AG09309 (cell line): ENCODE data around the gene KIF5C.

Experiments
- DNase-seq: peaks from one replicate; pipeline ENCODE4 v3.0.0-alpha.2; 2010; ENCODE audit warnings: low read depth
- H3K4me3 ChIP-seq: 2 replicates; pipeline ENCODE4 v1.5.1; 2011; ENCODE audit warnings: mild to moderate bottlenecking, low read depth, low read length, moderate library complexity; ENCODE audit not compliant: control insufficient read depth
- TF ChIP-seq, protein P1 (sequence below): IDR thresholded peaks from 2 replicates; pipeline ENCODE4 v1.5.1; 2011; ENCODE audit warnings: mild to moderate bottlenecking, low read depth, low read length, inconsistent platforms; ENCODE audit not compliant: insufficient read depth, control insufficient read depth; ENCODE audit errors: missing control alignments

Gene KIF5C

DNA sequence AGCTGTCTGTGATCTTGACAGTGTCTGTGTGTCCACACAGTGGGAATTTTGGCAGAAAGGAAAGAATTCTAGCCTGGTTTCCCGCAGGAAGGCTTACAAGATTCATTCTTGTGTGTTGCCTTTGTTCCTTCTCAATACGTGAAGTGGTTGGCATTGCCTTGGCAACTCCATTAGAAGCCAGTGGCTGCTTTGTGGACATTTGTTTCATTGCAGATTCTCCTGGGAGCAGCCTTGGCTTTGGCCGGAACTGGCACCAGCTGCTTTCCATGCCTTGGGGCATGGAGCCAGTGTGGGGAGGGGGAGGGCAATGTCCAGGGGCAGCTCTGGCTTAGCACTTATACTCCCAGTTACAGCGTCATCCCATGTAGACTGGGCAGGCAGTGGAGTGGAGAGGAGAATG lies 39.4 kb downstream of the KIF5C start:
- no peak overlapping the region for H3K4me3 ChIP-seq
- no peak for DNase-seq
- TF ChIP-seq, protein P1, sequence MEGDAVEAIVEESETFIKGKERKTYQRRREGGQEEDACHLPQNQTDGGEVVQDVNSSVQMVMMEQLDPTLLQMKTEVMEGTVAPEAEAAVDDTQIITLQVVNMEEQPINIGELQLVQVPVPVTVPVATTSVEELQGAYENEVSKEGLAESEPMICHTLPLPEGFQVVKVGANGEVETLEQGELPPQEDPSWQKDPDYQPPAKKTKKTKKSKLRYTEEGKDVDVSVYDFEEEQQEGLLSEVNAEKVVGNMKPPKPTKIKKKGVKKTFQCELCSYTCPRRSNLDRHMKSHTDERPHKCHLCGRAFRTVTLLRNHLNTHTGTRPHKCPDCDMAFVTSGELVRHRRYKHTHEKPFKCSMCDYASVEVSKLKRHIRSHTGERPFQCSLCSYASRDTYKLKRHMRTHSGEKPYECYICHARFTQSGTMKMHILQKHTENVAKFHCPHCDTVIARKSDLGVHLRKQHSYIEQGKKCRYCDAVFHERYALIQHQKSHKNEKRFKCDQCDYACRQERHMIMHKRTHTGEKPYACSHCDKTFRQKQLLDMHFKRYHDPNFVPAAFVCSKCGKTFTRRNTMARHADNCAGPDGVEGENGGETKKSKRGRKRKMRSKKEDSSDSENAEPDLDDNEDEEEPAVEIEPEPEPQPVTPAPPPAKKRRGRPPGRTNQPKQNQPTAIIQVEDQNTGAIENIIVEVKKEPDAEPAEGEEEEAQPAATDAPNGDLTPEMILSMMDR, result no peak

DNA sequence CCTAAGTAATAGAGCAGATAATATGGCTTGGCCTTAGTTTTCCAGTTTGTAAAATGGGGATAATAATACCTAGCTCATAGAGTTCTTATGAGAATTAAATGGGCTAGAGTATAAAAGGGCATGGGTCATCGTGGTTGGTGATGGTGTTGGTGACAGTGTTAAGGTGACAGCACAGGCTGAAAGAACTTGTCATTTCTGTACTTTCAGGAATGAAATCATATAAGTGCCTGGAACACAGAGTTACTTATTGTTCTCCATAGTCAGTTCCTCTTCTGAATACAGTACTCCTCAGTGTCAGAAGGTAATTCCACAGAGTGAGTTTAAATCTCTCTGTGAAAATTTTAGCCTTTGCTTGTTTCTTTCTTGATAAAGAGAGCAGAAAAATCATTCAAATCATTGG lies 42.4 kb downstream of the KIF5C start:
- no peak for DNase-seq
- TF ChIP-seq, protein P1, result no peak
- no peak overlapping the region for H3K4me3 ChIP-seq

DNA sequence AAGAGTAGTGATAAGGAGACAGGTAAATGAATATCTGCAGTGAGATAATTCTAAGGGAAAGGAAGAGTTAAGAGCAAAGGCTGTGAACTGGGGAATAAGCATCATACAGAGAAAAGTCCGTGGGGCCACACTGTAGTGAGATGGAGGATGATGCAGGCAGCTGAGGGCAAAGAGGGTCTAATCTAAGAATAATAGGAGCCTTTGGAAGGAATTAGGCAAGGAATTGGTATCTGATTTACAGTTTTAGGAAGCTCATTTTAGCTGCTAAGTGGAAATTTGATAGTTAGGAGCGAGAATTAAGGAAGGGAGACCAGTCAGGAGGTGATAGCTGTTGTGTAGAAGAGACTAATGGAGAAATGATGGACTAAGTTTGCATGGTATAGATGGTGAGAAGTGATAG lies 43.5 kb downstream of the KIF5C start:
- no peak for DNase-seq
- no peak overlapping the region for H3K4me3 ChIP-seq
- TF ChIP-seq, protein P1, result no peak

DNA sequence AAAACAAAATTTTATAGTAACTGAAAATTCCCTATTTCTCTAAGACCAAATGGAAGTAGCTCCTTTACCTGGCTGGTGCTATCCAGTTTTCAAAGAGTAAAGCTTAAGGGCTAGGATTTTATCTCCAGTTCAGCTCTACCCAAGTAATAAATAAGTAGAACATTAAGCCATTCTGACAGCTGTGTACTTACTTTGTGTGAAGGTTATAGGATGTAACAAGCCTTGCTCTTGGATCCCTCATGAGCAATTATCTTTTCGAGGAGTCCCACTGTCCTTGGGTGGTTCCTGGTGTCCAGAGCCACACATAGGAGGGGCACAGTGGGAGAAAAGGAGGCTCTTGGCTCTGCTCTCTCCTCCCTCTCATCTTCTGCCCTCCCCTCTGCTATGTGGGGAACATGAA lies 45.5 kb downstream of the KIF5C start:
- no peak for DNase-seq
- TF ChIP-seq, protein P1, result no peak
- no peak overlapping the region for H3K4me3 ChIP-seq

DNA sequence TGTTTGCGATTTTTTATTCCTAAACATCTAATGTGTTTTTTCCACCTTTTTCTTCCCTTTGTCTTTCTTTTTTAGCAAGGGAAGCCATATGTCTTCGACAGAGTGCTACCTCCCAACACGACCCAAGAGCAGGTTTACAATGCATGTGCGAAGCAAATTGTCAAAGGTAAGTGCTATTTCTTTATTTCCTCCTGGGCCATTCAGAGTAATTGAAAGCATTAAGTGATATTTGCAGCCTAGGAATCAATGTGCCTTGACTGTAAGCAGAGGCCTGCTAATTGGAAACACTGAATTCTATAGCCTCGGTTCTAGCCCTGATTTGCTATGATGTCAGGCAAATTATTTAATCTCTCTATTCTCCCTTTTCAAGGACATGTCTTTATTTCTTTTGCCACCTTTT lies 47.0 kb downstream of the KIF5C start:
- no peak for DNase-seq
- H3K4me3 ChIP-seq, result no peak overlapping the region
- TF ChIP-seq, protein P1, result no peak

DNA sequence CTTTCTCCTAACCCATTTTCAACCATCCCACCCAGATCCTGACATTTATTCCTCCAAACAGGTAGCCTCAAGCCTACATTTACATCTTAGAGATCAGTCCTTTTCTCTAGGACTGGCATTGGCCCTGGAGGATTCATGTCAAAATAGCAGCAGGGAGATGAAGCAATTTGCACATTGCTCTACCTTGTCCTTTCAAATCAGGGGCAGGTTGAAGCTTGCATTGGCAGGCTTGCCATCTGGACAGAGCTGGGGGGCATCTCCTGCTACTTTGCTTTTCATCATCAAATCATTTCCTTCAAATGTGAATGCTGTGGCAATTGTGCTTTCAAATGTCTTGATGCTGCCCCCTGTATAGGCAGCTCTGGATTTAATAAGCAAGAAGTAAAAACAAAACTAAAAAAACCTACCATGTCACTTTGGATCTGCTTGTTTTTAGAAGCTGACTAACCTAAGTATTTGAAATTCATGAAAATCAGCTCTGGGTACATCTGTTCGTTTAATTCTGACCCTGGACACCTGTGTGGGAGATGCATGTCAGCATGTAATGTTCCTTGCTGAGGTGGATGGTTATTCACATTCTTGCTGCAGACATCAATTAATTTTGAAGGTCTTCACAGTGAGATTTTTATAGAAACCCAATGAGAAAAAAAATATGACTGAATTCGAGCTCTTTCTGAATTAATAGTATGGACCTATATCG lies 47.9 kb downstream of the KIF5C start:
- TF ChIP-seq, protein P1, result no peak
- DNase-seq, result no peak
- H3K4me3 ChIP-seq, result no peak overlapping the region
